CD4-positive, alpha-beta memory T cell (primary cell): ENCODE data around the gene MAP4K3. TPM values are rescaled to one million over a fixed set of nuclear protein-coding genes. Genes with fewer than 3 reads are reported as not detected.
"Not testable (repeated sequence)": the region's sequence is repeated elsewhere in the genome, so short reads cannot be mapped to it uniquely, and the experiment has no call there.

Source experiments
- CTCF ChIA-PET: fragments of 350-600 bp; sonication (Branson Sonifier 250); formaldehyde crosslinking; loops from one replicate; lab custom pipeline; 2021; ENCODE audit warnings: inconsistent platforms; ENCODE audit not compliant: partially characterized antibody; lab: Charles Lee
- POLR2A ChIA-PET: fragments of 350-600 bp; sonication (Branson Sonifier 250); formaldehyde crosslinking; loops from one replicate; lab custom pipeline; 2021; ENCODE audit not compliant: partially characterized antibody; lab: Charles Lee
- DNase-seq, 5 donors: peaks; one replicate each; pipeline versions ENCODE4 v3.0.0 to v3.0.0-alpha.2; 2020 to 2022; ENCODE audit warnings: mixed read lengths in 1 of 5
- H3K27ac ChIP-seq: one replicate; pipeline ENCODE4 v1.7.0; 2013; ENCODE audit warnings: low read depth, low read length
- H3K27me3 ChIP-seq: 2 replicates; pipeline ENCODE4 v1.7.0; 2013; ENCODE audit warnings: mild to moderate bottlenecking, low read length, moderate library complexity; ENCODE audit not compliant: insufficient read depth
- H3K36me3 ChIP-seq: 2 replicates; pipeline ENCODE4 v1.7.0; 2013; ENCODE audit warnings: mild to moderate bottlenecking, low read length, moderate library complexity; ENCODE audit not compliant: insufficient read depth
- H3K4me1 ChIP-seq: 2 replicates; pipeline ENCODE4 v1.7.0; 2013; ENCODE audit warnings: mild to moderate bottlenecking, low read length, moderate library complexity; ENCODE audit not compliant: insufficient read depth
- H3K4me3 ChIP-seq, 2 donors: one replicate each; pipeline ENCODE4 v1.7.0; 2013; ENCODE audit warnings: low read length in 2 of 2, mild to moderate bottlenecking in 1 of 2
- H3K9me3 ChIP-seq, 2 donors: one replicate each; pipeline ENCODE4 v1.7.0; 2013; ENCODE audit warnings: low read length in 2 of 2, control low read depth in 1 of 2; ENCODE audit not compliant: control insufficient read depth in 1 of 2
- H3K27ac Mint-ChIP-seq, 7 donors: one replicate each; pipeline ENCODE4 v1.8.0; 2020 to 2021; ENCODE audit warnings: mixed read lengths in 7 of 7, mild to moderate bottlenecking in 6 of 7, inconsistent platforms in 3 of 7, moderate library complexity in 3 of 7
- H3K27me3 Mint-ChIP-seq, 2 donors: one replicate each; pipeline ENCODE4 v1.8.0; 2020 to 2021; ENCODE audit warnings: mixed read lengths in 2 of 2
- H3K36me3 Mint-ChIP-seq, 2 donors: one replicate each; pipeline ENCODE4 v1.8.0; 2020 to 2021; ENCODE audit warnings: mixed read lengths in 2 of 2, inconsistent platforms in 1 of 2, mild to moderate bottlenecking in 1 of 2
- H3K4me1 Mint-ChIP-seq, 4 donors: one replicate each; pipeline ENCODE4 v1.8.0; 2020 to 2021; ENCODE audit warnings: mixed read lengths in 4 of 4, mild to moderate bottlenecking in 1 of 4
- H3K4me3 Mint-ChIP-seq, 8 donors: one replicate each; pipeline ENCODE4 v1.8.0; 2020 to 2021; ENCODE audit warnings: mixed read lengths in 8 of 8, mild to moderate bottlenecking in 7 of 8, moderate library complexity in 6 of 8, inconsistent platforms in 3 of 8
- H3K9me3 Mint-ChIP-seq, 8 donors: one replicate each; pipeline ENCODE4 v1.8.0; 2020 to 2021; ENCODE audit warnings: mixed read lengths in 8 of 8, mild to moderate bottlenecking in 5 of 8, inconsistent platforms in 3 of 8, moderate library complexity in 1 of 8
- intact Hi-C: fragments of 100-400 bp; cut with micrococcal nuclease; formaldehyde crosslinking; loops from one replicate; pipeline ENCODE4 v1.15.1; 2023
- polyA plus RNA-seq, 2 donors: library from polyadenylated mRNA; unstranded; fragments of 300-500 nt; fragmentation: Illumina TruSeq; gene quantifications; one replicate each; pipeline ENCODE4 v1.2.3, GENCODE V29; 2021
- total RNA-seq, 2 experiments: library from RNA; stranded (reverse); gene quantifications; one replicate each; pipeline ENCODE4 v1.2.3, GENCODE V29; 2021

Gene MAP4K3
- total and polyA plus RNA-seq, 4 experiments from 2014 or later = 1.7 to 18.1 (median 9.4) TPM

DNA sequence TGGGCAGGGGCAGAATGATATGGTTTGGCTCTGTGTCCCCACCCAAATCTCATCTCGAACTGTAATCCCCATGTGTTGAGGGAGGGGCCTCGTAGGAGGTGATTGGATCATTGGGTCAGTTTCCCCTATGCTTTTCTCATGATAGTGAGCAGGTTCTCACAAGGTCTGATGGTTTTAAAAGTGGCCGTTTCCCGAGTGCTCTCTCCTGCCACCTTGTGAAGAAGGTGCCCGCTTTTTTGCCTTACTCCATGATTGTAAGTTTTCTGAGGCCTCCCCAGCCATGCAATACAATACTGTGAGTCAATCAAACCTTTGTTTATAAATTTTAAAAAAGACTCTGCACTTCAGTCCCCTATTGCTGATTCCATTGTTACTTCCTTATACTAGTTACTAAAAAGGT lies 110.4 kb downstream of the MAP4K3 start:
- DNase-seq = no peak
- no peaks in the 10 kb centered on the region for H3K27me3 Mint-ChIP-seq
- no peak overlapping the region for H3K4me3 Mint-ChIP-seq
- peaks cover 0 to 3% (median 0%) of the 10 kb centered on the region in 8 donors for H3K9me3 Mint-ChIP-seq
- H3K9me3 ChIP-seq = no peaks in the 10 kb centered on the region
- no peak overlapping the region for H3K4me3 ChIP-seq
- no peak overlapping the region for H3K27ac ChIP-seq
- peaks cover 46 to 54% of the 10 kb centered on the region in 2 donors for H3K36me3 Mint-ChIP-seq
- ChIA-PET CTCF (no interaction called here), POLR2A (interaction anchor here (0.7 kb wide), 1 partner anchor 370 kb away, joined by 3 read pairs; no protein-coding TSS in a partner anchor)
- no peak overlapping the region for H3K27ac Mint-ChIP-seq
- no peaks in the 10 kb centered on the region for H3K4me1 ChIP-seq
- no peaks in the 10 kb centered on the region for H3K4me1 Mint-ChIP-seq
- intact Hi-C loops = no loop called here
- no peaks in the 10 kb centered on the region for H3K27me3 ChIP-seq
- H3K36me3 ChIP-seq = no peaks in the 10 kb centered on the region

GRCh38 chr2:39325966-39326365 lies 111.1 kb downstream of the MAP4K3 start:
- ChIA-PET POLR2A (no interaction called here), CTCF (no interaction called here)
- Histone ChIP-seq H3K27ac (no peak overlapping the region), H3K4me1 (no peaks in the 10 kb centered on the region), H3K27me3 (no peaks in the 10 kb centered on the region), H3K36me3 (no peaks in the 10 kb centered on the region), H3K9me3 (no peaks in the 10 kb centered on the region), H3K4me3 (no peak overlapping the region)
- Mint-ChIP-seq H3K27me3 (no peaks in the 10 kb centered on the region), H3K4me1 (no peaks in the 10 kb centered on the region), H3K27ac (no peak overlapping the region), H3K4me3 (no peak overlapping the region), H3K9me3 (peaks cover 0 to 3% (median 0%) of the 10 kb centered on the region in 8 donors), H3K36me3 (peaks cover 42 to 51% of the 10 kb centered on the region in 2 donors)
- intact Hi-C loops = no loop called here
- DNase-seq = no peak

DNA sequence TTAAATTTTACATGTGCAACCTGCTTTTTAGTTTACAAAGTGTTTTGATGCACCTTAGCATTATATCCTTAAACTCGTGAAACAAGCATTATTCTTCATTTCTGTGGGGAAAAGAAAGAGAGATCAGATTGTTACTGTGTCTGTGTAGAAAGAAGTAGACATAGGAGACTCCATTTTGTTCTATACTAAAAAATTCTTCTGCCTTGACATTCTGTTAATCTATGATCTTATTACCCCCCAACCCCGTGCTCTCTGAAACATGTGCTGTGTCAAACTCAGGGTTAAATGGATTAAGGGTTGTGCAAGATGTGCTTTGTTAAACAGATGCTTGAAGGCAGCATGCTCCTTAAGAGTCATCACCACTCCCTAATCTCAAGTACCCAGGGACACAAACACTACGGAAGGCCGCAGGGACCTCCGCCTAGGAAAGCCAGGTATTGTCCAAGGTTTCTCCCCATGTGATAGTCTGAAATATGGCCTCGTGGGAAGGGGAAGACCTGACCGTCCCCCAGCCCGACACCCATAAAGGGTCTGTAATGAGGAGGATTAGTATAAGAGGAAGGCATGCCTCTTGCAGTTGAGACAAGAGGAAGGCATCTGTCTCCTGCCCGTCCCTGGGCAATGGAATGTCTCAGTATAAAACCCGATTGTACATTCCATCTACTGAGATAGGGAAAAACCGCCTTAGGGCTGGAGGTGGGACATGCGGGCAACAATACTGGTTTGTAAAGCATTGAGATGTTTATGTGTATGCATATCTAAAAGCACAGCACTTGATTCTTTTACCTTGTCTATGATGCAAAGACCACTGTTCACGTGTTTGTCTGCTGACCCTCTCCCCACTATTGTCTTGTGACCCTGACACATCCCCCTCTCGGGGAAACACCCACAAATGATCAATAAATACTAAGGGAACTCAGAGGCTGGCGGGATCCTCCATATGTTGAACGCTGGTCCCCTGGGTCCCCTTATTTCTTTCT lies 115.7 kb downstream of the MAP4K3 start:
- H3K9me3 ChIP-seq, H3K4me1 Mint-ChIP-seq, CTCF ChIA-PET, H3K4me3 ChIP-seq, H3K27ac ChIP-seq, H3K27ac Mint-ChIP-seq, H3K4me1 ChIP-seq, H3K27me3 Mint-ChIP-seq, DNase-seq, intact Hi-C loops, H3K36me3 ChIP-seq, POLR2A ChIA-PET, H3K9me3 Mint-ChIP-seq, H3K4me3 Mint-ChIP-seq, H3K27me3 ChIP-seq: not testable (repeated sequence)
- H3K36me3 Mint-ChIP-seq = peaks cover 16 to 31% of the 10 kb centered on the region in 2 donors

DNA sequence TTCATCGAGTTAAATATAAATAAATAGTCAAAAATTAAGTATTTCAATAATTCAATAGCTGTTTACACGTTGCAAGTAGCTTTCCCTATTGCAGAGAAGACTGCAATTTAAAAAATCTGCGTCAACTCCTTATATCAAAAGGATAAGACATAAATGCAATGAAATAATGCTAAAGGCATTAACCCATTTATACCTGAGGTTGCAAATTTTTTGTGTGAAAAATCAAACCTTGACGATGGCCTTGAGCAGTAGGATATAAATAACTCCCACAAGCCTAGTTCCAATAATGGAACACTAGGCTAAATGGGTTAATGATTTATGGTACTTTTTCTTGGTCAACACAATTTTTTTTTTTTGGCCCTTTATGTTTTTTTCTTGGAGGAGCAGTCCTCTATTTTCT lies 116.9 kb downstream of the MAP4K3 start:
- Histone ChIP-seq H3K4me1 (no peaks in the 10 kb centered on the region), H3K36me3 (no peaks in the 10 kb centered on the region), H3K4me3 (no peak overlapping the region), H3K27ac (no peak overlapping the region), H3K9me3 (no peaks in the 10 kb centered on the region), H3K27me3 (no peaks in the 10 kb centered on the region)
- CTCF ChIA-PET = no interaction called here
- Mint-ChIP-seq H3K27ac (no peak overlapping the region), H3K9me3 (peaks cover 0 to 2% (median 0%) of the 10 kb centered on the region in 8 donors), H3K36me3 (peaks cover 12 to 24% of the 10 kb centered on the region in 2 donors), H3K27me3 (no peaks in the 10 kb centered on the region), H3K4me1 (no peaks in the 10 kb centered on the region), H3K4me3 (no peak overlapping the region)
- POLR2A ChIA-PET = no interaction called here
- DNase-seq = no peak
- intact Hi-C loops = no loop called here

DNA sequence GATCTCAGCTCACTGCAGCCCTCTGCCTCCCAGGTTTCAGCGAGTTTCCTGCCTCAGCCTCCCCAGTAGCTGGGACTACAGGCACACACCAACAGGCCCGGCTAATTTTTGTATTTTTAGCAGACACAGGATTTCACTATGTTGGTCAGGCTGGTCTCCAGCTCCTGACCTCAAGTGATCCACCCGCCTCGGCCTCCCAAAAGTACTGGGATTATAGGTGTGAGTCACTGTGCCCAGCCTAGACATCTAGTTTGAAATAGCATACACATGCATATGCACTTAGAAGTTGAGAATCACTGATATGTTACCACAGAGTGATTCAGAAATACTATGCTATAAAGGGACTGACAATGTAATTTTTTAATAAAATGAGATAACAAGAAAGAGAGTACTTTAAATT lies 123.5 kb downstream of the MAP4K3 start:
- Histone ChIP-seq H3K36me3 (no peaks in the 10 kb centered on the region), H3K4me1 (no peaks in the 10 kb centered on the region), H3K4me3 (no peak overlapping the region), H3K27ac (no peak overlapping the region), H3K9me3 (no peaks in the 10 kb centered on the region), H3K27me3 (no peaks in the 10 kb centered on the region)
- ChIA-PET CTCF (no interaction called here), POLR2A (no interaction called here)
- Mint-ChIP-seq H3K9me3 (no peaks in the 10 kb centered on the region), H3K27ac (no peak overlapping the region), H3K4me3 (no peak overlapping the region), H3K27me3 (no peaks in the 10 kb centered on the region), H3K36me3 (peaks cover 12 to 30% of the 10 kb centered on the region in 2 donors), H3K4me1 (no peaks in the 10 kb centered on the region)
- DNase-seq = no peak
- intact Hi-C loops = no loop called here

- Mint-ChIP-seq H3K36me3 (peaks cover 12 to 30% of the 10 kb centered on the region in 2 donors), H3K9me3 (no peaks in the 10 kb centered on the region), H3K27ac (no peak overlapping the region), H3K4me3 (no peak overlapping the region), H3K4me1 (no peaks in the 10 kb centered on the region), H3K27me3 (no peaks in the 10 kb centered on the region)
- no peak overlapping the region for H3K27ac ChIP-seq
- intact Hi-C loops = no loop called here
- H3K36me3 ChIP-seq = no peaks in the 10 kb centered on the region
- no peaks in the 10 kb centered on the region for H3K4me1 ChIP-seq
- ChIA-PET POLR2A (no interaction called here), CTCF (no interaction called here)
- no peaks in the 10 kb centered on the region for H3K27me3 ChIP-seq
- no peak overlapping the region for H3K4me3 ChIP-seq
- DNase-seq = no peak
- H3K9me3 ChIP-seq = no peaks in the 10 kb centered on the region
Measured at GRCh38 chr2:39311469-39311868, 125.6 kb downstream of the MAP4K3 start.

DNA sequence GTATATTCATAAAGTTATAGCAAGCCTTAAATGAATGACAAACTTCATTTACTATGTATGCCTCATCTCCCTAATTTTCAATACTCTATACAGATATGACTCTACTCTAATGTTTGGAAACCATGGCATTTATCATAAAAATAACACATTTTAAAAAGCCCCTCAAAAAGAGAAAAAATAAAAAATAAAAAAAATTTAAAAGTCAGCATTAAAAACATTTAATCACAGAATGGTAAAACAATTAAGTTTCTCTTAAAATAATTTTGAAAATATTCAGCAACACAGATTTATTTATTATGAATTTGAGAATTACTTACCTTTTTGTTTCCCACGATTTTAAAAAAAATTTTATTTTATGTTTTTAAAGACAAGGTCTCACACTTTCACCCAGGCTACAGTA lies 128.3 kb downstream of the MAP4K3 start:
- intact Hi-C loops = no loop called here
- ChIA-PET POLR2A (no interaction called here), CTCF (no interaction called here)
- Mint-ChIP-seq H3K9me3 (no peaks in the 10 kb centered on the region), H3K4me3 (no peak overlapping the region), H3K4me1 (no peaks in the 10 kb centered on the region), H3K27ac (no peak overlapping the region), H3K27me3 (no peaks in the 10 kb centered on the region), H3K36me3 (peaks cover 9 to 30% of the 10 kb centered on the region in 2 donors)
- H3K36me3 ChIP-seq = no peaks in the 10 kb centered on the region
- no peak for DNase-seq
- no peak overlapping the region for H3K27ac ChIP-seq
- H3K27me3 ChIP-seq = no peaks in the 10 kb centered on the region
- H3K4me3 ChIP-seq = no peak overlapping the region
- no peaks in the 10 kb centered on the region for H3K9me3 ChIP-seq
- no peaks in the 10 kb centered on the region for H3K4me1 ChIP-seq
